Endothelial cell of umbilical vein (primary cell): ENCODE measurements around the gene CRYGN. TPM values are rescaled to one million over a fixed set of nuclear protein-coding genes. Genes with fewer than 3 reads are reported as not detected.

ENCODE experiments used
- BruUV-seq: library from RNA; stranded (reverse); fragments of 400-500 nt; replicated peaks from 2 replicates; lab custom pipeline; 2021; lab: Mats Ljungman, UMichigan
- CTCF ChIA-PET: fragments of 300-600, 350-600 bp; sonication (Branson Sonifier 250); formaldehyde crosslinking; loops from one replicate; lab custom pipeline; 2021; ENCODE audit warnings: antibody characterized with exemption, inconsistent platforms; lab: Charles Lee
- POLR2A ChIA-PET: fragments of 300-600, 350-600 bp; sonication (Branson Sonifier 250); formaldehyde crosslinking; loops from one replicate; lab custom pipeline; 2021; ENCODE audit warnings: antibody characterized with exemption, inconsistent platforms; lab: Charles Lee
- DNase-seq: peaks from one replicate; pipeline ENCODE4 v3.0.0-alpha.2; 2011; ENCODE audit warnings: low read depth, low spot score
- FAIRE-seq: peaks from 2 replicates; lab custom pipeline; 2011; peaks lifted over from hg19 to GRCh38; lab: Jason Lieb, UNC
- H2AFZ ChIP-seq: 2 replicates; pipeline ENCODE4 v1.6.0; 2012; ENCODE audit warnings: low read depth, low read length, control low read depth, inconsistent platforms
- H3K27ac ChIP-seq: 2 replicates; pipeline ENCODE4 v1.5.1; 2011; ENCODE audit warnings: low read depth, mild to moderate bottlenecking, control low read depth, low read length, moderate library complexity; ENCODE audit not compliant: insufficient read depth
- H3K27me3 ChIP-seq, 2 experiments: 2 replicates each; pipeline versions ENCODE4 v1.6.0 to v1.6.1; 2011; ENCODE audit warnings: low read length in 2 of 2, mixed read lengths in 1 of 2; ENCODE audit not compliant: control insufficient read depth in 2 of 2, insufficient read depth in 2 of 2
- H3K36me3 ChIP-seq, 2 experiments: 2 replicates in 1 of 2; 3 replicates in 1 of 2; pipeline ENCODE4 v1.5.1; 2011; ENCODE audit warnings: low read length in 2 of 2, mild to moderate bottlenecking in 1 of 2, moderate library complexity in 1 of 2; ENCODE audit not compliant: control insufficient read depth in 2 of 2, insufficient read depth in 2 of 2; ENCODE audit errors: extremely low read depth in 1 of 2
- H3K4me1 ChIP-seq: 3 replicates; pipeline ENCODE4 v1.5.1; 2011; ENCODE audit warnings: mild to moderate bottlenecking, low read length; ENCODE audit not compliant: control insufficient read depth, insufficient read depth; ENCODE audit errors: extremely low read depth
- H3K4me2 ChIP-seq: 2 replicates; pipeline ENCODE4 v1.6.1; 2011; ENCODE audit warnings: low read length, control low read depth, mixed read lengths; ENCODE audit not compliant: insufficient read depth
- H3K4me3 ChIP-seq, 3 experiments: fragments of 200-600 bp in 1 of 3; sonication (generic), shearing (Covaris generic) in 1 of 3; replicated peaks in 1 of 3; 2 replicates each; pipeline ENCODE4 v1.5.1; 2011 to 2016; ENCODE audit warnings: control low read depth in 3 of 3, low read length in 3 of 3, mild to moderate bottlenecking in 2 of 3, inconsistent platforms in 1 of 3, low read depth in 1 of 3, moderate library complexity in 1 of 3; ENCODE audit not compliant: insufficient read depth in 1 of 3
- H3K79me2 ChIP-seq: 2 replicates; pipeline ENCODE4 v1.6.0; 2012; ENCODE audit warnings: low read length, inconsistent platforms; ENCODE audit not compliant: control insufficient read depth, insufficient read depth
- H3K9ac ChIP-seq: replicated peaks from 2 replicates; pipeline ENCODE3; 2011; ENCODE audit warnings: low read length, control low read depth; ENCODE audit not compliant: insufficient read depth; ENCODE audit errors: extremely low read depth
- H3K9me1 ChIP-seq: replicated peaks from 3 replicates; pipeline ENCODE4 v1.6.0; 2011; ENCODE audit warnings: mild to moderate bottlenecking, low read length; ENCODE audit not compliant: control insufficient read depth, insufficient read depth; ENCODE audit errors: extremely low read depth
- H3K9me3 ChIP-seq: replicated peaks from 2 replicates; pipeline ENCODE4 v1.5.1; 2012; ENCODE audit warnings: low read length, inconsistent platforms; ENCODE audit not compliant: control insufficient read depth, insufficient read depth
- H4K20me1 ChIP-seq: replicated peaks from 2 replicates; pipeline ENCODE3; 2011; ENCODE audit warnings: mild to moderate bottlenecking, low read length; ENCODE audit not compliant: control insufficient read depth, insufficient read depth; ENCODE audit errors: extremely low read depth
- EZH2 ChIP-seq: IDR thresholded peaks from 2 replicates; pipeline ENCODE4 v1.6.1; 2012; ENCODE audit warnings: borderline replicate concordance, low read depth, mild to moderate bottlenecking, moderate library complexity, low read length, inconsistent platforms; ENCODE audit not compliant: severe bottlenecking
- FOS ChIP-seq: IDR thresholded peaks from 2 replicates; pipeline ENCODE4 v1.6.1; 2011; ENCODE audit warnings: mild to moderate bottlenecking, low read length, moderate library complexity, borderline replicate concordance; ENCODE audit not compliant: insufficient read depth
- GATA2 ChIP-seq: IDR thresholded peaks from 2 replicates; pipeline ENCODE4 v1.7.0; 2011; ENCODE audit warnings: low read depth, mild to moderate bottlenecking, moderate library complexity, mixed read lengths, low read length; ENCODE audit not compliant: insufficient read length, insufficient read depth
- JUN ChIP-seq: IDR thresholded peaks from 2 replicates; pipeline ENCODE4 v1.6.1; 2011; ENCODE audit warnings: borderline replicate concordance, low read depth; ENCODE audit not compliant: insufficient read length, insufficient read depth
- MYC ChIP-seq: IDR thresholded peaks from one replicate; pipeline ENCODE4 v1.6.1; 2011; ENCODE audit warnings: mild to moderate bottlenecking, low read depth, low read length
- POLR2A ChIP-seq: IDR thresholded peaks from 2 replicates; pipeline ENCODE4 v1.6.1; 2012; ENCODE audit warnings: low read depth, mild to moderate bottlenecking, control low read depth, low read length
- POLR2AphosphoS5 ChIP-seq: IDR thresholded peaks from 2 replicates; pipeline ENCODE4 v1.6.1; 2012; ENCODE audit warnings: low read depth, mild to moderate bottlenecking, control low read depth, low read length, moderate library complexity; ENCODE audit not compliant: insufficient read depth
- dilution Hi-C: fragments of 300-500 bp; cut with MboI; formaldehyde crosslinking; loops from one replicate; pipeline ENCODE4 v1.15.0; 2019; ENCODE audit warnings: low sequenced_read_pairs; ENCODE audit not compliant: extremely low pct_ligation_motif_present
- intact Hi-C: fragments of 100-400 bp; cut with micrococcal nuclease; formaldehyde crosslinking; loops from one replicate; pipeline ENCODE4 v1.10.0; 2022
- polyA plus RNA-seq, 4 experiments: library from polyadenylated mRNA; depleted of rRNA in 3 of 4; stranded (reverse) in 3 of 4; unstranded in 1 of 4; fragments of >200 nt; gene quantifications; 2 replicates each; pipeline versions ENCODE4 v1.2.1 to v1.2.3, GENCODE V29; 2011 to 2012; ENCODE audit warnings: missing spikeins in 1 of 4
- total RNA-seq: library from RNA; stranded (reverse); gene quantifications from 2 replicates; pipeline ENCODE4 v1.2.3, GENCODE V29; 2021
- TF ChIP-seq, protein P1 (sequence below): IDR thresholded peaks from 2 replicates; pipeline ENCODE4 v1.6.1; 2011; ENCODE audit not compliant: insufficient read depth, insufficient read length
- TF ChIP-seq, protein P2 (sequence below), 2 donors: IDR thresholded peaks; 1 replicate in 1 of 2; 2 replicates in 1 of 2; pipeline ENCODE4 v1.5.1; 2011; ENCODE audit warnings: low read length in 2 of 2, mild to moderate bottlenecking in 2 of 2, moderate library complexity in 2 of 2, control low read depth in 1 of 2, inconsistent platforms in 1 of 2, low read depth in 1 of 2; ENCODE audit not compliant: insufficient read depth in 1 of 2; ENCODE audit errors: extremely low read depth in 1 of 2

The CRYGN gene
- total and polyA plus RNA-seq, 2 donors (not counting 3 experiments of a cell fraction or from before 2014, with no cell fraction given) = not detected

DNA sequence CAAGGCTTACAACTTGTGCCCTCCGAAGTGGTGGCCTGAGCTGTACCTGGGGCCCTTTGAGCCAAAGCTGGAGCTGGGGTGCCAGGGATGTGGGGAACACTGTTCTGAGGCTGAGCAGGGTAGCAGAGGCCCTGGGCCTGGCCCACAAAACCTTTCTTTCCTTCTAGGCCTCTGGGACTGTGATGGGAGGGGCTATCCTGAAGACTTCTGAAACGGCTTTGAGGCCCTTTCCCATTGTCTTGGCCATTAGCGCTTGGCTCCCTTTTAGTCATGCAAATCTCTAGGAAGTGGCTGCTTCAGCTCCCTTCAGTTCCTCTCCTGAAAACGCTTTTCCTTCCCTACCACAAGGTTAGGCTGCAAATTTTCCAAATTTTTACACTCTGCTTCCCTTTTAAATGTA lies 16.8 kb upstream of the CRYGN start:
- H3K4me3 ChIP-seq = no peak overlapping the region
- POLR2A ChIA-PET = no interaction called here
- no peaks in the 10 kb centered on the region for H3K27me3 ChIP-seq
- intact Hi-C loops = no loop called here
- BruUV-seq = no TSS peak
- H3K9ac ChIP-seq = no peak overlapping the region
- CTCF ChIA-PET = interaction anchor here (0.6 to 2.8 kb wide), 3 partner anchors 9 to 45 kb away, joined by 3 to 10 read pairs (median 4); no protein-coding TSS in a partner anchor
- TF ChIP-seq GATA2 (no peak), FOS (no peak), POLR2A (no peak), MYC (no peak), JUN (no peak)
- TF ChIP-seq, protein P1, sequence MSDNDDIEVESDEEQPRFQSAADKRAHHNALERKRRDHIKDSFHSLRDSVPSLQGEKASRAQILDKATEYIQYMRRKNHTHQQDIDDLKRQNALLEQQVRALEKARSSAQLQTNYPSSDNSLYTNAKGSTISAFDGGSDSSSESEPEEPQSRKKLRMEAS = no peak
- no peaks in the 10 kb centered on the region for H3K36me3 ChIP-seq
- H3K27ac ChIP-seq = no peak overlapping the region
- no peak overlapping the region for H2AFZ ChIP-seq
- FAIRE-seq = no peak
- no peak for DNase-seq
- H3K79me2 ChIP-seq = no peaks in the 10 kb centered on the region
- dilution Hi-C loops = no loop called here
- no peaks in the 10 kb centered on the region for H3K9me1 ChIP-seq
- no peak overlapping the region for H3K4me2 ChIP-seq
- peaks cover 15% of the 10 kb centered on the region for H3K4me1 ChIP-seq
- H4K20me1 ChIP-seq = no peaks in the 10 kb centered on the region
- H3K9me3 ChIP-seq = no peaks in the 10 kb centered on the region

DNA sequence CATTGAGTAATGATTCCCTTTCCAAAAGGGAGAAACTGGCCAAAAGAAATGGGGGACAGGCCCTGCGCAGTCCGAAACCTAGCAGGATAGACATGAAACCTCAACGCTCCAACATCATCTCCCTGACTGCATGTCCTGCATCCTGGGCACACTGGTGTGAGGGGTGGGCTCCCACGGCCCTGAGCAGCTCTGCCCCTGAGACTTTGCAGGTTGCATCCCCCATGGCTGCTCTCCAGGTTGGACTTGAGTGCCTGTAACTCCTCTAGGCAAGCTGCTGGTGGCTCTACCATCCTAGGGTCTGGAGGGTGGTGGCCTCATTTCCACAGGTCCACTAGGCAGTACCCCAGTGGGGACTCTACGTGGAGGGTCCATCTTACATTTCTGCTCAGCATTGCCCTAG lies 16.3 kb upstream of the CRYGN start:
- dilution Hi-C loops = no loop called here
- CTCF ChIA-PET = interaction anchor here (0.6 to 2.8 kb wide), 2 partner anchors 8 to 46 kb away, joined by 4 to 10 read pairs; no protein-coding TSS in a partner anchor
- no peak for FAIRE-seq

More for the DNA sequence above, 16.3 kb upstream of the CRYGN start:
- TF ChIP-seq POLR2A = no peak
- no peak for TF ChIP-seq EZH2
- TF ChIP-seq GATA2 = no peak
- no peak for TF ChIP-seq FOS
- TF ChIP-seq, protein P1 = no peak
- TF ChIP-seq MYC = no peak
- no peak for TF ChIP-seq JUN
- no peak for TF ChIP-seq POLR2AphosphoS5
- TF ChIP-seq, protein P2, sequence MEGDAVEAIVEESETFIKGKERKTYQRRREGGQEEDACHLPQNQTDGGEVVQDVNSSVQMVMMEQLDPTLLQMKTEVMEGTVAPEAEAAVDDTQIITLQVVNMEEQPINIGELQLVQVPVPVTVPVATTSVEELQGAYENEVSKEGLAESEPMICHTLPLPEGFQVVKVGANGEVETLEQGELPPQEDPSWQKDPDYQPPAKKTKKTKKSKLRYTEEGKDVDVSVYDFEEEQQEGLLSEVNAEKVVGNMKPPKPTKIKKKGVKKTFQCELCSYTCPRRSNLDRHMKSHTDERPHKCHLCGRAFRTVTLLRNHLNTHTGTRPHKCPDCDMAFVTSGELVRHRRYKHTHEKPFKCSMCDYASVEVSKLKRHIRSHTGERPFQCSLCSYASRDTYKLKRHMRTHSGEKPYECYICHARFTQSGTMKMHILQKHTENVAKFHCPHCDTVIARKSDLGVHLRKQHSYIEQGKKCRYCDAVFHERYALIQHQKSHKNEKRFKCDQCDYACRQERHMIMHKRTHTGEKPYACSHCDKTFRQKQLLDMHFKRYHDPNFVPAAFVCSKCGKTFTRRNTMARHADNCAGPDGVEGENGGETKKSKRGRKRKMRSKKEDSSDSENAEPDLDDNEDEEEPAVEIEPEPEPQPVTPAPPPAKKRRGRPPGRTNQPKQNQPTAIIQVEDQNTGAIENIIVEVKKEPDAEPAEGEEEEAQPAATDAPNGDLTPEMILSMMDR (IDR thresholded peaks at IDR 0.05; ENCODE audit: extremely low read depth in 1 of 2, insufficient read depth in 1 of 2, low read depth in 1 of 2, low read length in 2 of 2) = no peak
- Histone ChIP-seq H3K4me3 (no peak overlapping the region), H2AFZ (no peak overlapping the region), H3K9ac (no peak overlapping the region), H3K9me1 (no peaks in the 10 kb centered on the region), H3K27me3 (no peaks in the 10 kb centered on the region), H3K9me3 (no peaks in the 10 kb centered on the region), H3K79me2 (no peaks in the 10 kb centered on the region), H3K4me2 (no peak overlapping the region), H4K20me1 (no peaks in the 10 kb centered on the region), H3K36me3 (no peaks in the 10 kb centered on the region), H3K27ac (no peak overlapping the region), H3K4me1 (peaks cover 15% of the 10 kb centered on the region)
- POLR2A ChIA-PET = no interaction called here
- DNase-seq = no peak
- intact Hi-C loops = no loop called here
- BruUV-seq = no TSS peak
